GM12865 (cell line): ENCODE results near the gene TASP1.

Experiments used
- DNase-seq: peaks from one replicate; pipeline ENCODE4 v3.0.0; 2010; ENCODE audit warnings: low read depth
- H3K4me3 ChIP-seq: 2 replicates; pipeline ENCODE4 v1.5.1; 2011; ENCODE audit warnings: mild to moderate bottlenecking, low read depth, low read length, control low read depth
- CTCF ChIP-seq: IDR thresholded peaks from 2 replicates; pipeline ENCODE4 v1.5.1; 2011; ENCODE audit warnings: low read length, control low read depth, low read depth, inconsistent platforms; ENCODE audit not compliant: insufficient read depth; ENCODE audit errors: missing control alignments

TASP1 gene

GRCh38 chr20:13638496-13639149 is at the start of gene TASP1:
TSS of gene TASP1 (minus strand) at chr20:13638932. CDS start at chr20:13630078, 8,854 bp downstream.
- no peak for TF ChIP-seq CTCF
- DNase-seq = peak; percentile 97
- peak within 1 kb of the TSS; percentile 92 for H3K4me3 ChIP-seq

GRCh38 chr20:13687815-13688214 is 49.1 kb upstream of the TASP1 start:
- no peak for DNase-seq
- no peak overlapping the region for H3K4me3 ChIP-seq
- no peak for TF ChIP-seq CTCF

GRCh38 chr20:13685623-13686022 is 46.9 kb upstream of the TASP1 start:
- no peak overlapping the region for H3K4me3 ChIP-seq
- no peak for TF ChIP-seq CTCF

GRCh38 chr20:13684566-13685222 is 46.0 kb upstream of the TASP1 start:
- DNase-seq = peak; percentile 80
- H3K4me3 ChIP-seq = no peak overlapping the region
- TF ChIP-seq CTCF = no peak

More at GRCh38 chr20:13685623-13686022, 46.9 kb upstream of the TASP1 start:
- DNase-seq = no peak

- no peak for TF ChIP-seq CTCF
- no peak overlapping the region for H3K4me3 ChIP-seq
- no peak for DNase-seq
Measured at GRCh38 chr20:13683833-13684232, 45.1 kb upstream of the TASP1 start.

- TF ChIP-seq CTCF = no peak
- no peak overlapping the region for H3K4me3 ChIP-seq
- DNase-seq = peak; percentile 64
Measured at GRCh38 chr20:13681248-13682125, 42.8 kb upstream of the TASP1 start.
